Measurements from ENCODE around the gene SETD2.

DNA sequence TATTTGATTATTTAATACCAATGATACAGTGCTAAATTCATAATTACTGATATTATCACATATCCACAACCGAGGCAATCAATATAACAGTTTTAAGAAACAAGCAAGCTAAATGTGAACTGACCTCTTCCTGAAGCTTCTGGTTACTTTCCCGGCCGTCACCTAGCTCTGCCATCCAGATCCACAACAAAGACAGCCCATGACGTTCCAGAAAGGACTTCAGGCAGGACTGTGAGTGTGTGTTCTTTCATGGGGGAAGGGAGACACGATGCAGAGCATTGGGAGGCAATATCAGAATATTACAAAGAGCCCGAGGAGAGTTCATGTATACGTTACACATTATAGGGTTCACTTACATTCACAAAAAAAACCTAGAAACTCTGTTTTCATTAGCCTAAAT is 77.8 kb downstream of the SETD2 start:
- TF ChIP-seq, protein P1, sequence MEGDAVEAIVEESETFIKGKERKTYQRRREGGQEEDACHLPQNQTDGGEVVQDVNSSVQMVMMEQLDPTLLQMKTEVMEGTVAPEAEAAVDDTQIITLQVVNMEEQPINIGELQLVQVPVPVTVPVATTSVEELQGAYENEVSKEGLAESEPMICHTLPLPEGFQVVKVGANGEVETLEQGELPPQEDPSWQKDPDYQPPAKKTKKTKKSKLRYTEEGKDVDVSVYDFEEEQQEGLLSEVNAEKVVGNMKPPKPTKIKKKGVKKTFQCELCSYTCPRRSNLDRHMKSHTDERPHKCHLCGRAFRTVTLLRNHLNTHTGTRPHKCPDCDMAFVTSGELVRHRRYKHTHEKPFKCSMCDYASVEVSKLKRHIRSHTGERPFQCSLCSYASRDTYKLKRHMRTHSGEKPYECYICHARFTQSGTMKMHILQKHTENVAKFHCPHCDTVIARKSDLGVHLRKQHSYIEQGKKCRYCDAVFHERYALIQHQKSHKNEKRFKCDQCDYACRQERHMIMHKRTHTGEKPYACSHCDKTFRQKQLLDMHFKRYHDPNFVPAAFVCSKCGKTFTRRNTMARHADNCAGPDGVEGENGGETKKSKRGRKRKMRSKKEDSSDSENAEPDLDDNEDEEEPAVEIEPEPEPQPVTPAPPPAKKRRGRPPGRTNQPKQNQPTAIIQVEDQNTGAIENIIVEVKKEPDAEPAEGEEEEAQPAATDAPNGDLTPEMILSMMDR (IDR thresholded peaks at IDR 0.05; ENCODE audit: poor library complexity): no peak
- TF ChIP-seq EZH2 (IDR thresholded peaks at IDR 0.05; ENCODE audit: borderline replicate concordance): no peak
